ENCODE results near the gene ISM1. TPM values are rescaled to one million over a fixed set of nuclear protein-coding genes. Genes with fewer than 3 reads are reported as not detected.

Gene ISM1
- total RNA-seq, 2 donors from 2014 or later: 0.24 to 1.1 TPM

DNA sequence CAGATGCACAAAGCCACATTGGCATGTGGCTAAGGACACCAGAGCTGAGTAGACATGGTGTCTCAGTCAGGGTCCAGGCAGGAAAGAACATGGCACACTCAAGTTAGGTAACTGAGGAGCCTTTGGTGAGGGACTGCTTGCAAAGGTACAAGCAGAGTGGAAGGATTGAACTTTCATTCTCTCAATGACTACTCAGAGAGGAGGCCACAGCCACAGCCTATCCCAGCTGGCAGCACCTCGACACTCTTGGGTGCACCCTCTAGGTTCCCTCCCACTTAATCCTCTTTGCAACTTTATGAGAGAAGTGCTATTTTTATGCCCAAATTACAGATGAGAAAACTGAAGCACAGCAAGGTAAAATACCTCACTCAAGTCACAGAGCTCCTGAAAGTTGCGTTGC is 73.4 kb downstream of the ISM1 start:
- Histone ChIP-seq H3K9me3 (ENCODE audit: control insufficient read depth, low read length) (no peaks in the 10 kb centered on the region), H3K4me3 (ENCODE audit: low read length) (no peak overlapping the region), H3K4me1 (ENCODE audit: control insufficient read depth, insufficient read depth, low read length) (no peaks in the 10 kb centered on the region), H3K27ac (ENCODE audit: low read depth, low read length) (no peak overlapping the region), H3K36me3 (ENCODE audit: control insufficient read depth, insufficient read depth, low read length) (no peaks in the 10 kb centered on the region), H3K27me3 (ENCODE audit: control insufficient read depth, insufficient read depth, low read length, poor library complexity, severe bottlenecking) (no peaks in the 10 kb centered on the region), H3K9ac (ENCODE audit: extremely low read depth, low read length, poor library complexity, severe bottlenecking) (no peak overlapping the region)
- H3K4me1 Mint-ChIP-seq: peaks cover 1% of the 10 kb centered on the region
- no peaks in the 10 kb centered on the region for H3K9me3 Mint-ChIP-seq
- DNase-seq: no peak
- WGBS, 2 experiments (ENCODE audit: insufficient coverage in 1 of 2, insufficient read length in 1 of 2): 93% methylated on average over 2 of the region's 2 CpGs
- H3K4me3 Mint-ChIP-seq: no peak overlapping the region
- no peaks in the 10 kb centered on the region for H3K27me3 Mint-ChIP-seq (ENCODE audit: insufficient read depth)
- peaks cover 2% of the 10 kb centered on the region for H3K36me3 Mint-ChIP-seq (ENCODE audit: low read depth)
- H3K27ac Mint-ChIP-seq: no peak overlapping the region
- TF ChIP-seq, protein P1, sequence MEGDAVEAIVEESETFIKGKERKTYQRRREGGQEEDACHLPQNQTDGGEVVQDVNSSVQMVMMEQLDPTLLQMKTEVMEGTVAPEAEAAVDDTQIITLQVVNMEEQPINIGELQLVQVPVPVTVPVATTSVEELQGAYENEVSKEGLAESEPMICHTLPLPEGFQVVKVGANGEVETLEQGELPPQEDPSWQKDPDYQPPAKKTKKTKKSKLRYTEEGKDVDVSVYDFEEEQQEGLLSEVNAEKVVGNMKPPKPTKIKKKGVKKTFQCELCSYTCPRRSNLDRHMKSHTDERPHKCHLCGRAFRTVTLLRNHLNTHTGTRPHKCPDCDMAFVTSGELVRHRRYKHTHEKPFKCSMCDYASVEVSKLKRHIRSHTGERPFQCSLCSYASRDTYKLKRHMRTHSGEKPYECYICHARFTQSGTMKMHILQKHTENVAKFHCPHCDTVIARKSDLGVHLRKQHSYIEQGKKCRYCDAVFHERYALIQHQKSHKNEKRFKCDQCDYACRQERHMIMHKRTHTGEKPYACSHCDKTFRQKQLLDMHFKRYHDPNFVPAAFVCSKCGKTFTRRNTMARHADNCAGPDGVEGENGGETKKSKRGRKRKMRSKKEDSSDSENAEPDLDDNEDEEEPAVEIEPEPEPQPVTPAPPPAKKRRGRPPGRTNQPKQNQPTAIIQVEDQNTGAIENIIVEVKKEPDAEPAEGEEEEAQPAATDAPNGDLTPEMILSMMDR (conservative IDR thresholded peaks at IDR 0.05): no peak

DNA sequence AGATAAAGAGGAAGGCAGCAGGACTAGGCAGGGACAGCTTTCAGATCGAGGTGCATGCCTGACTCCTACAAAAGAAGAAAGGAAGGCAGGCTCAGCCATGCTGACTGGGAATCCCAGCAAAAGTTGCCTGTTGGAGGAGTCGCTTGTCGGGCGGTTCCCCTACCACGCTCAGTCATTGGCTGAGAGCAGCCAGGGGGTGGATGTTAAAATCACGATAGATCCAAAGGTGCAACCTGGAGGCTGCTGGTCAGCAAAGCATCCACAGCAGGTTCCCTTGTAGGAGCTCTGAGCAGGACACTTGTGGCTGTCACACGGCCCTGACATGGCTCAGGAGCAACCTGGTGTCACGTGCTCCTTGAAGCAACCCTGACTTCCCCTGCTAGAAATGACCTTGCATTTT is 74.6 kb downstream of the ISM1 start:
- Mint-ChIP-seq H3K27ac (no peak overlapping the region), H3K36me3 (ENCODE audit: low read depth) (no peaks in the 10 kb centered on the region), H3K27me3 (ENCODE audit: insufficient read depth) (no peaks in the 10 kb centered on the region), H3K4me1 (peaks cover 1% of the 10 kb centered on the region), H3K4me3 (no peak overlapping the region), H3K9me3 (no peaks in the 10 kb centered on the region)
- WGBS, 2 experiments (ENCODE audit: insufficient coverage in 1 of 2, insufficient read length in 1 of 2): 93 to 95% methylated on average over 8 of the region's 8 CpGs
- H3K9ac ChIP-seq (ENCODE audit: extremely low read depth, low read length, poor library complexity, severe bottlenecking): no peak overlapping the region
- H3K27me3 ChIP-seq (ENCODE audit: control insufficient read depth, insufficient read depth, low read length, poor library complexity, severe bottlenecking): no peaks in the 10 kb centered on the region
- no peak overlapping the region for H3K4me3 ChIP-seq (ENCODE audit: low read length)
- H3K9me3 ChIP-seq (ENCODE audit: control insufficient read depth, low read length): no peaks in the 10 kb centered on the region
- TF ChIP-seq, protein P1 (conservative IDR thresholded peaks at IDR 0.05): no peak
- H3K36me3 ChIP-seq (ENCODE audit: control insufficient read depth, insufficient read depth, low read length): no peaks in the 10 kb centered on the region
- no peaks in the 10 kb centered on the region for H3K4me1 ChIP-seq (ENCODE audit: control insufficient read depth, insufficient read depth, low read length)
- no peak for DNase-seq
- H3K27ac ChIP-seq (ENCODE audit: low read depth, low read length): no peak overlapping the region

DNA sequence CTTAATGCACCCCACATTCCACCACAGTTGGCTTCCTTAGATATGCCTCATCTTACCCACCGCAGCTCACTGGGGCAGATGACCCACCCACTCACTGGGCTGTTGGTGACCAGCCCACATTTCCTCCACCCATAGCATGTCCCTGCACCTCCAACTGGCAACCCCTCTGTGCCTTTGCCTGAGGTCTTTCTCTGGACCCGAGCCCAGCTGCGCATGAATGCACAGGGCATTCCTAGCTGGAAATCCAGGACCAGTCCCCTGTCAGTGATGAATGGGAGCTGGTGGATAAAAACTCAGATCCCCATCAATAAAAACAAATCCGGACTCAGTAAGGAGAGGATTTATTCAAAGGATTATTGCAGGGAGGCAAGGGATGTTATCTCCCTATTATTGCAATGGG is 75.0 kb downstream of the ISM1 start:
- no peak overlapping the region for H3K4me3 Mint-ChIP-seq
- 90 to 91% methylated on average over 3 to 4 of the region's 4 CpGs for WGBS, 2 experiments (ENCODE audit: insufficient coverage in 1 of 2, insufficient read length in 1 of 2)
- H3K27ac Mint-ChIP-seq: no peak overlapping the region
- H3K27me3 Mint-ChIP-seq (ENCODE audit: insufficient read depth): no peaks in the 10 kb centered on the region
- H3K4me1 Mint-ChIP-seq: peaks cover 1% of the 10 kb centered on the region
- Histone ChIP-seq H3K9me3 (ENCODE audit: control insufficient read depth, low read length) (no peaks in the 10 kb centered on the region), H3K4me3 (ENCODE audit: low read length) (no peak overlapping the region), H3K27me3 (ENCODE audit: control insufficient read depth, insufficient read depth, low read length, poor library complexity, severe bottlenecking) (no peaks in the 10 kb centered on the region), H3K36me3 (ENCODE audit: control insufficient read depth, insufficient read depth, low read length) (no peaks in the 10 kb centered on the region), H3K9ac (ENCODE audit: extremely low read depth, low read length, poor library complexity, severe bottlenecking) (no peak overlapping the region), H3K27ac (ENCODE audit: low read depth, low read length) (no peak overlapping the region), H3K4me1 (ENCODE audit: control insufficient read depth, insufficient read depth, low read length) (no peaks in the 10 kb centered on the region)
- no peak for DNase-seq
- H3K36me3 Mint-ChIP-seq (ENCODE audit: low read depth): no peaks in the 10 kb centered on the region
- no peaks in the 10 kb centered on the region for H3K9me3 Mint-ChIP-seq
- TF ChIP-seq, protein P1 (conservative IDR thresholded peaks at IDR 0.05): no peak
